ENCODE data around the gene TIE1. TPM values are rescaled to one million over a fixed set of nuclear protein-coding genes. Genes with fewer than 3 reads are reported as not detected.

Gene TIE1
- total RNA-seq, 2 donors from 2014 or later = 23.7 to 25.7 TPM

DNA sequence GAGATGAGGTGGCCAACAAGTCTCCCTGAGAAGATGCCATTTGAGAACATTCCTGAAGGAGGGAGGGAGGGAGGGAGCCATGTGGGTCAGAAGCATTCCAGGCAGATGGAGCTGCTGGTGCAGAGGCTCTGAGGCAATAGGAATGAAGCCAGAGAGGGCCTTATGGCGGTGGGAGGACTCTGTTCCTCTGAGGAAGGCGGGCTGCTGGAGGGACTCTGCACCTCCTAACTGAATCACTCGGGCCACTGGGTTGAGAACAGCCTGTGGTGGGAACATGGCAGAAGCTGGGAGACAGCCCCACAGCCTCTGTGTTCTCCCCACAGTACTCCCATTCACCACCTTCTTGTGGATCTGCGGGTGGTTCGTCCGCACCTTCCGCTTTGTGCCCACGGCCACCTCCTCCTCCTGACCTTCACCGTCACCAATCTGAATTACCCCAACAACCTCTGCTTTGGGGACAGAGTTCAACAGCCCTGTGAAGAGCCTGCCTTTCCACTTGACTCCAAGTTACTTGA, 33.4 kb upstream of the TIE1 start:
- H3K27me3 ChIP-seq (replicated peaks; ENCODE audit: insufficient read depth) = no peaks in the 10 kb centered on the region
- ATAC-seq (ENCODE audit: insufficient number of reproducible peaks, low FRiP score, low read depth) = no peak
- H3K36me3 ChIP-seq = no peaks in the 10 kb centered on the region
- no peaks in the 10 kb centered on the region for H3K9me3 ChIP-seq
- H3K4me1 ChIP-seq (ENCODE audit: control insufficient read depth in 1 of 2, low read depth in 2 of 2) = no peaks in the 10 kb centered on the region
- no peak overlapping the region for H3K4me3 ChIP-seq
- no peak overlapping the region for H3K27ac ChIP-seq
- TF ChIP-seq, protein P1, sequence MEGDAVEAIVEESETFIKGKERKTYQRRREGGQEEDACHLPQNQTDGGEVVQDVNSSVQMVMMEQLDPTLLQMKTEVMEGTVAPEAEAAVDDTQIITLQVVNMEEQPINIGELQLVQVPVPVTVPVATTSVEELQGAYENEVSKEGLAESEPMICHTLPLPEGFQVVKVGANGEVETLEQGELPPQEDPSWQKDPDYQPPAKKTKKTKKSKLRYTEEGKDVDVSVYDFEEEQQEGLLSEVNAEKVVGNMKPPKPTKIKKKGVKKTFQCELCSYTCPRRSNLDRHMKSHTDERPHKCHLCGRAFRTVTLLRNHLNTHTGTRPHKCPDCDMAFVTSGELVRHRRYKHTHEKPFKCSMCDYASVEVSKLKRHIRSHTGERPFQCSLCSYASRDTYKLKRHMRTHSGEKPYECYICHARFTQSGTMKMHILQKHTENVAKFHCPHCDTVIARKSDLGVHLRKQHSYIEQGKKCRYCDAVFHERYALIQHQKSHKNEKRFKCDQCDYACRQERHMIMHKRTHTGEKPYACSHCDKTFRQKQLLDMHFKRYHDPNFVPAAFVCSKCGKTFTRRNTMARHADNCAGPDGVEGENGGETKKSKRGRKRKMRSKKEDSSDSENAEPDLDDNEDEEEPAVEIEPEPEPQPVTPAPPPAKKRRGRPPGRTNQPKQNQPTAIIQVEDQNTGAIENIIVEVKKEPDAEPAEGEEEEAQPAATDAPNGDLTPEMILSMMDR (IDR thresholded peaks at IDR 0.05) = no peak
- no peak for DNase-seq (ENCODE audit: low spot score)

GRCh38 chr1:43267818-43268425, 32.9 kb upstream of the TIE1 start:
- H3K36me3 ChIP-seq = no peaks in the 10 kb centered on the region
- ATAC-seq (ENCODE audit: insufficient number of reproducible peaks, low FRiP score, low read depth) = no peak
- DNase-seq (ENCODE audit: low spot score) = no peak
- TF ChIP-seq, protein P1 (IDR thresholded peaks at IDR 0.05) = no peak
- H3K4me3 ChIP-seq = no peak overlapping the region
- H3K27me3 ChIP-seq (replicated peaks; ENCODE audit: insufficient read depth) = no peaks in the 10 kb centered on the region
- no peak overlapping the region for H3K27ac ChIP-seq
- no peaks in the 10 kb centered on the region for H3K4me1 ChIP-seq (ENCODE audit: control insufficient read depth in 1 of 2, low read depth in 2 of 2)
- H3K9me3 ChIP-seq = no peaks in the 10 kb centered on the region

- no peak within 1 kb of the TSS for H3K4me3 ChIP-seq
- H3K27me3 ChIP-seq (replicated peaks; ENCODE audit: insufficient read depth) = no peaks in the 10 kb centered on the region
- TF ChIP-seq, protein P1 (IDR thresholded peaks at IDR 0.05) = no peak
- no peaks in the 10 kb centered on the region for H3K4me1 ChIP-seq (ENCODE audit: control insufficient read depth in 1 of 2, low read depth in 2 of 2)
- DNase-seq (ENCODE audit: low spot score) (no peak), ATAC-seq (ENCODE audit: insufficient number of reproducible peaks, low FRiP score, low read depth) (no peak)
- no peaks in the 10 kb centered on the region for H3K9me3 ChIP-seq
- H3K27ac ChIP-seq = no peak within 1 kb of the TSS
- no peaks in the 10 kb centered on the region for H3K36me3 ChIP-seq
Observed at GRCh38 chr1:43269627-43270375, 31.0 kb upstream of the TIE1 start, which contains the start of gene TMEM125. TSS of gene TMEM125 (plus strand) at chr1:43269983. CDS start at chr1:43272723, 2,740 bp downstream.

DNA sequence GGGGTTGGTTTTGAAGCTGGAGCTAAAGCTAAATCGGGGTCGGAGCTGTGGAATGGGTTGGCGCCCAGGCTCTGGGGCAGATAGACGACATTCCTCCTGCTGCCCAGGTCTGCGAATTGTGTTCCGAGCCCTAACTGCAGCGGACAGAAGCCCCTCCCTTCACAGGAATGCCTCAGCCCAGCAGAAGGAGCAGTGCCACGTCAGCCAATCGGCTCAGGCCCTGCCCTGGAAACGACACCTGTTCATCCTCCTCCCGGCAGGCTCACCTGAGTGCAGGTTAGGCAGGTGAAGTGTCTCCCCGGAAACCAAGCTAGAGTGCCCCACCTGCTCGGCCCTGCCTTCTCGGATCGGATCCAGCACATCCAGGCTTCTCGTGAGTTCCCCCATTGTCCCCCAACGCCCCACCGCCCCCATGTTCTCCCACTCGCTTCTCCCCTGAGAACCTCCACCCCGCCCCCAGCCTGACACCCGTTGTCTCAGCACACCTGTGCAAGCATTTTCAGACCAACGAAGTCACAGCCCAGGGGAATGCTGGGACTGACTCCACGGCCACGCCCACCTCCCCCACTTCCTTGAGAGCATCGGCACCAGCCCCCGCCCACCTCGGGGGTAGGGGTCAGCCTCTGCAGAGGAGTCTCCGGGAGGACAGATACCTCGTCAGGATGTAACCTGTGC, 30.2 kb upstream of the TIE1 start:
- no peak for DNase-seq (ENCODE audit: low spot score)
- Histone ChIP-seq H3K27ac (no peak overlapping the region), H3K9me3 (no peaks in the 10 kb centered on the region), H3K36me3 (no peaks in the 10 kb centered on the region), H3K4me1 (ENCODE audit: control insufficient read depth in 1 of 2, low read depth in 2 of 2) (no peaks in the 10 kb centered on the region), H3K27me3 (replicated peaks; ENCODE audit: insufficient read depth) (no peaks in the 10 kb centered on the region), H3K4me3 (no peak overlapping the region)
- no peak for ATAC-seq (ENCODE audit: insufficient number of reproducible peaks, low FRiP score, low read depth)
- TF ChIP-seq, protein P1 (IDR thresholded peaks at IDR 0.05) = no peak
